NB4 (cell line): Measurements from ENCODE around the gene RND2.

ENCODE experiments used
- DNase-seq: peaks from one replicate; pipeline ENCODE4 v3.0.0; 2010; ENCODE audit warnings: low read depth
- H3K4me3 ChIP-seq: one replicate; pipeline ENCODE4 v1.5.1; 2011; ENCODE audit warnings: mild to moderate bottlenecking, low read depth, low read length, moderate library complexity
- CTCF ChIP-seq: IDR thresholded peaks from one replicate; pipeline ENCODE4 v1.5.1; 2012; ENCODE audit warnings: low read depth, low read length
- MAX ChIP-seq: IDR thresholded peaks from 2 replicates; pipeline ENCODE4 v1.6.1; 2011; ENCODE audit warnings: low read depth, low read length
- MYC ChIP-seq: IDR thresholded peaks from 2 replicates; pipeline ENCODE4 v1.6.1; 2011; ENCODE audit warnings: low read depth, low read length
- POLR2A ChIP-seq: IDR thresholded peaks from 2 replicates; pipeline ENCODE4 v1.6.1; 2011; ENCODE audit warnings: mild to moderate bottlenecking; ENCODE audit not compliant: insufficient read length; ENCODE audit errors: extremely low read depth

RND2 gene

GRCh38 chr17:43033948-43034881, 9.2 kb downstream of the RND2 start:
- no peak for DNase-seq
- TF ChIP-seq MYC (no peak), POLR2A (no peak), CTCF (no peak), MAX (no peak)
- no peak overlapping the region for H3K4me3 ChIP-seq

GRCh38 chr17:43034894-43035293, 9.9 kb downstream of the RND2 start:
- TF ChIP-seq CTCF = no peak
- no peak for TF ChIP-seq MYC
- TF ChIP-seq POLR2A = no peak
- TF ChIP-seq MAX = no peak
- DNase-seq = no peak
- H3K4me3 ChIP-seq = no peak overlapping the region

GRCh38 chr17:43039646-43040045, 14.6 kb downstream of the RND2 start:
- DNase-seq = no peak
- TF ChIP-seq CTCF (no peak), MYC (no peak), MAX (no peak), POLR2A (no peak)
- no peak overlapping the region for H3K4me3 ChIP-seq

GRCh38 chr17:43040655-43041054, 15.6 kb downstream of the RND2 start:
- DNase-seq = no peak
- no peak for TF ChIP-seq MYC
- no peak for TF ChIP-seq CTCF
- TF ChIP-seq MAX = no peak
- no peak for TF ChIP-seq POLR2A
- no peak overlapping the region for H3K4me3 ChIP-seq

DNA sequence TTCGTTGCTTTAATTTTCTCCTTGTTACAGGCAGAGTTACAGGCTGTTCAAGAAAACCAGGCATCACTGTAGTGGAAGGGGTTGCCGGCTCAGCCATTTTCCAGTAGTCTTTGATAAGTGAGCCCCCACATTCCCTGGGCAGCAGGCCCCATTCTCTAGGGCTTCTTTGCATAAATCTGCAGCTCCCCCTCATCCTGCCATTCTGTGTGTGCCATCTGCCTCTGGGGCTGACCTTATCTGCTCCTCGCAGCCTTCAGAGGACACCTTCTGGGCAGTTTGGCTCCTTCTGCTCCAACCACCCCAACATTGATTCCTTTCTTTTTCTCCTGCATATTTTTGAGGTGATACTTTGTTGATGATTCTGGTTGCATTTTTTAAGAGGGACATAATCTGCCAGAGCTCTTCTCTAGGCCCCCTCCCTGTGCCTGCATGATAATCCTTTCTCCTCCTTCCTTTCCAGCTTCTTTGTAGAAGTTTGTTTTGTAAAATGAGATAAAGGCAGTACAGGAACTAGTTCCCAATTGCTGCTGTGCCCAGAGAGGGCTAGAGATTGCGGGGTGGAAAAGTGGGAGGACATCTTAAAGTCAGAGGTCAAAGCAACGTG, 17.1 kb downstream of the RND2 start:
- TF ChIP-seq MAX (no peak), CTCF (no peak), MYC (no peak), POLR2A (no peak)
- no peak overlapping the region for H3K4me3 ChIP-seq
- DNase-seq = no peak
